Gastrocnemius medialis (tissue), 4 donors: ENCODE measurements around the gene KRT86. TPM values are rescaled to one million over a fixed set of nuclear protein-coding genes. Genes with fewer than 3 reads are reported as not detected.

Source experiments
- ATAC-seq, 2 donors: fragments of 150-250 bp; one replicate each; pipeline ENCODE4 v1.9.1; 2016
- DNase-seq, 2 donors: peaks; one replicate each; pipeline ENCODE4 v3.0.0-alpha.2; 2019
- H3K27ac ChIP-seq, 4 donors: fragments of 200-600 bp; sonication (generic); 1 replicate in 1 of 4; 2 replicates in 3 of 4; pipeline ENCODE4 v1.5.1; 2016 to 2018; ENCODE audit warnings: mild to moderate bottlenecking in 2 of 4, moderate library complexity in 1 of 4
- H3K27me3 ChIP-seq, 3 donors: fragments of 200-600 bp; sonication (generic) in 2 of 3; 1 replicate in 1 of 3; 2 replicates in 2 of 3; pipeline versions ENCODE4 v1.5.1 to v1.6.0; 2016 to 2019; ENCODE audit warnings: mild to moderate bottlenecking in 1 of 3, moderate library complexity in 1 of 3
- H3K36me3 ChIP-seq, 2 donors: fragments of 200-600 bp; sonication (generic) in 1 of 2; one replicate each; pipeline ENCODE4 v1.5.1; 2017 to 2018
- H3K4me1 ChIP-seq, 2 donors: fragments of 200-600 bp; sonication (generic) in 1 of 2; one replicate each; pipeline ENCODE4 v1.5.1; 2016 to 2017; ENCODE audit warnings: mild to moderate bottlenecking in 2 of 2
- H3K4me3 ChIP-seq, 4 donors: fragments of 200-600 bp; sonication (generic) in 3 of 4; 1 replicate in 1 of 4; 2 replicates in 3 of 4; pipeline ENCODE4 v1.5.1; 2016 to 2019; ENCODE audit warnings: mild to moderate bottlenecking in 2 of 4
- H3K9me3 ChIP-seq, 3 donors: fragments of 200-600 bp; sonication (generic) in 2 of 3; 1 replicate in 1 of 3; 2 replicates in 2 of 3; pipeline ENCODE4 v1.5.1; 2016 to 2019
- POLR2A ChIP-seq, 2 donors: fragments of 450-650 bp; IDR thresholded peaks; one replicate each; pipeline ENCODE4 v1.6.1; 2017; ENCODE audit warnings: antibody characterized with exemption in 2 of 2, mild to moderate bottlenecking in 2 of 2, moderate library complexity in 2 of 2
- in situ Hi-C, 4 donors: fragments of 200-750 bp; cut with MboI; loops; one replicate each; pipeline versions ENCODE4 v1.15.0 to v1.8.0; 2017; ENCODE audit warnings: low sequenced_read_pairs in 4 of 4
- intact Hi-C: fragments of 100-400 bp; cut with DNase I; formaldehyde crosslinking; loops from one replicate; pipeline ENCODE4 v1.15.1; 2023; ENCODE audit warnings: low total_unique reads
- total RNA-seq, 4 donors: library from RNA; depleted of rRNA; stranded (reverse); fragments of >200 nt; gene quantifications; one replicate each; pipeline versions ENCODE4 v1.1.0 to v1.2.3, GENCODE V29; 2016
- TF ChIP-seq, protein P1 (sequence below), 5 experiments: fragments of 450-650 bp in 3 of 5; fragments of 200-600 bp in 2 of 5; sonication (generic) in 2 of 5; IDR thresholded peaks in 4 of 5; conservative IDR thresholded peaks in 1 of 5; 1 replicate in 4 of 5; 2 replicates in 1 of 5; pipeline ENCODE4 v1.5.1; 2016 to 2019; ENCODE audit warnings: antibody characterized with exemption in 5 of 5, mild to moderate bottlenecking in 3 of 5, moderate library complexity in 3 of 5

KRT86 gene
- total RNA-seq, 4 donors from 2014 or later, result 0.24 TPM; not detected in 3

DNA sequence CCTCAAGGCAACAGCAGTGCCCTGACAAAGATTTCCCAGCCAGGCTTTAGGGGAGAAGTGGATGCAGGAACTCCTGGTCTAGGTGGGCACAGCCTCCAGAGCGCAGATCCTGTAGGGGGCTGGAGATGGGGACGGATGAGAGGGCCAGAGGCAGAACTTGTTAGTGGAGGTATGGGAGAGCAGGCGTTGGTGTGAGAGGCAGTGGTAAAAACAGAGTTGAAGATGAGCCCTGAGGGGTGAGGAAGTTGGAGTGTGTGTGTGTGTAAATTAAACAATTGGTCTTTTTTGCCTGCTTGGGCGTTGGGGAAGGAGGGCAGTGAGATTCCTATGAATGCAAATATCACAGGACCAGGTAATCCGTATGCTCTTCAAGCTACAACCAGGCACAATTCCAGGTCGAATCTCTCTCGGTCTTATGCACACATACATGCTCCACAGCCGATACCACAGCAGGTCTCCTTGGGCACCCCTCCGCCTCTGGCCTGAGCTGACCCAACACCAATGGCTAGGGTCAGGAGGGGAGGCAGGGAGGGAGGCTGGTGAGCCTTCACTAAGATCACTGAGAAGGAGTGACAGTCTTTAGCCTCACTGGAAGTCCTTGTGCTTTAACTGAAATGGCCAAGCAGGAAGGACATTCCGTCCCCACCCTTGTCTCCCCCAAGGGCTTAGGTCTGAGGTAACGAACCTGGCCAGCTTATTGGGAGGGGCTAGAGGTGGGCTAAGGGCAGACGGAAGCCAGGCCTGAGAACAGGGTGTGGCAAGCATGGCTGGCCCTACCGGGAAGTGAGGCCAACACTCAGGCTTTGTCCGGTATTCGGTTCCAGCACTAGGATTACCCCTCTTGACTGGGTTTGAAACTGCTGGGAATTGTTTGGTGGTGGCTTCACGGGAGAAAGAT is 42.9 kb upstream of the KRT86 start:
- Histone ChIP-seq H3K36me3 (no peaks in the 10 kb centered on the region), H3K27ac (no peak overlapping the region), H3K27me3 (peaks cover 17 to 20% (median 18%) of the 10 kb centered on the region in 3 donors), H3K9me3 (no peaks in the 10 kb centered on the region), H3K4me1 (peaks cover 0 to 9% of the 10 kb centered on the region in 2 donors), H3K4me3 (no peak overlapping the region)
- ATAC-seq (no peak), DNase-seq (no peak)
- intact Hi-C loops (no loop called here), in situ Hi-C loops (no loop called here)
- no peak for TF ChIP-seq POLR2A (IDR thresholded peaks at IDR 0.05)
- TF ChIP-seq, protein P1, sequence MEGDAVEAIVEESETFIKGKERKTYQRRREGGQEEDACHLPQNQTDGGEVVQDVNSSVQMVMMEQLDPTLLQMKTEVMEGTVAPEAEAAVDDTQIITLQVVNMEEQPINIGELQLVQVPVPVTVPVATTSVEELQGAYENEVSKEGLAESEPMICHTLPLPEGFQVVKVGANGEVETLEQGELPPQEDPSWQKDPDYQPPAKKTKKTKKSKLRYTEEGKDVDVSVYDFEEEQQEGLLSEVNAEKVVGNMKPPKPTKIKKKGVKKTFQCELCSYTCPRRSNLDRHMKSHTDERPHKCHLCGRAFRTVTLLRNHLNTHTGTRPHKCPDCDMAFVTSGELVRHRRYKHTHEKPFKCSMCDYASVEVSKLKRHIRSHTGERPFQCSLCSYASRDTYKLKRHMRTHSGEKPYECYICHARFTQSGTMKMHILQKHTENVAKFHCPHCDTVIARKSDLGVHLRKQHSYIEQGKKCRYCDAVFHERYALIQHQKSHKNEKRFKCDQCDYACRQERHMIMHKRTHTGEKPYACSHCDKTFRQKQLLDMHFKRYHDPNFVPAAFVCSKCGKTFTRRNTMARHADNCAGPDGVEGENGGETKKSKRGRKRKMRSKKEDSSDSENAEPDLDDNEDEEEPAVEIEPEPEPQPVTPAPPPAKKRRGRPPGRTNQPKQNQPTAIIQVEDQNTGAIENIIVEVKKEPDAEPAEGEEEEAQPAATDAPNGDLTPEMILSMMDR (IDR thresholded peaks at IDR 0.05 in 4 of 5, conservative IDR thresholded peaks at IDR 0.05 in 1 of 5), result no peak

DNA sequence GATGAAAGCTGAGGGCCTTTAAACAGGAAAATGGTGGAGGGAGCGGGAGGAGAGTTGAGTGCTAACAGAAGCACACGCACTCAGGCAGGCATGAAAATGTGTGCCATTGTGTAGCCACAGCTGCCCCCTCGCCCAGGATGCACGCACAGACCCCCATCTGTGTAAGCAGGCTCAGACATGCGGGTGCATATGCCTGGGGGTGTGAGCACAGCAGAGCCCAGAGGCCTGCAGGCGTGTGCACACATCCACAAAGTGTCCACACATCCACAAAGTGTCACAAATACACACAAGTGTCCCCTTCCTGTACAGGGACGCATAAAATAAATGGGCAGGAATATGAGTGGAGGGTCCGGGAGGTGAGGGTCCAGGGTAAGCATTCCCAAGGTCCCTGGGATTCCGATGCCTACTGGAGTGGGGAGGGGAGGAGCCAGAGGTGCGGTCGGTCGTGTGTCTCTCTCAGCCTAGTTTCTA is 42.2 kb upstream of the KRT86 start:
- DNase-seq (no peak), ATAC-seq (no peak)
- H3K36me3 ChIP-seq, result no peaks in the 10 kb centered on the region
- no peak overlapping the region for H3K4me3 ChIP-seq
- peaks cover 0 to 9% of the 10 kb centered on the region in 2 donors for H3K4me1 ChIP-seq
- no peak overlapping the region for H3K27ac ChIP-seq
- TF ChIP-seq POLR2A (IDR thresholded peaks at IDR 0.05), result no peak
- TF ChIP-seq, protein P1 (IDR thresholded peaks at IDR 0.05 in 4 of 5, conservative IDR thresholded peaks at IDR 0.05 in 1 of 5), result no peak
- H3K9me3 ChIP-seq, result no peaks in the 10 kb centered on the region
- in situ Hi-C loops (no loop called here), intact Hi-C loops (no loop called here)
- peaks cover 17 to 20% (median 18%) of the 10 kb centered on the region in 3 donors for H3K27me3 ChIP-seq

GRCh38 chr12:52232674-52233461 is 41.6 kb upstream of the KRT86 start, which contains the start of gene KRT7:
TSS of gene KRT7 (plus strand) at chr12:52233243. CDS start at chr12:52233297, 54 bp downstream.
- TF ChIP-seq POLR2A (IDR thresholded peaks at IDR 0.05), result no peak
- TF ChIP-seq, protein P1 (IDR thresholded peaks at IDR 0.05 in 4 of 5, conservative IDR thresholded peaks at IDR 0.05 in 1 of 5), result no peak
- H3K36me3 ChIP-seq, result no peaks in the 10 kb centered on the region
- H3K27ac ChIP-seq, result no peak within 1 kb of the TSS
- ATAC-seq (no peak), DNase-seq (no peak)
- intact Hi-C loops, result no loop called here
- no peaks in the 10 kb centered on the region for H3K9me3 ChIP-seq
- H3K27me3 ChIP-seq, result peaks cover 17 to 20% (median 18%) of the 10 kb centered on the region in 3 donors
- peaks cover 0 to 9% of the 10 kb centered on the region in 2 donors for H3K4me1 ChIP-seq
- in situ Hi-C loops, result no loop called here
- peak within 1 kb of the TSS in 1 of 4 donors; percentile 4 for H3K4me3 ChIP-seq

DNA sequence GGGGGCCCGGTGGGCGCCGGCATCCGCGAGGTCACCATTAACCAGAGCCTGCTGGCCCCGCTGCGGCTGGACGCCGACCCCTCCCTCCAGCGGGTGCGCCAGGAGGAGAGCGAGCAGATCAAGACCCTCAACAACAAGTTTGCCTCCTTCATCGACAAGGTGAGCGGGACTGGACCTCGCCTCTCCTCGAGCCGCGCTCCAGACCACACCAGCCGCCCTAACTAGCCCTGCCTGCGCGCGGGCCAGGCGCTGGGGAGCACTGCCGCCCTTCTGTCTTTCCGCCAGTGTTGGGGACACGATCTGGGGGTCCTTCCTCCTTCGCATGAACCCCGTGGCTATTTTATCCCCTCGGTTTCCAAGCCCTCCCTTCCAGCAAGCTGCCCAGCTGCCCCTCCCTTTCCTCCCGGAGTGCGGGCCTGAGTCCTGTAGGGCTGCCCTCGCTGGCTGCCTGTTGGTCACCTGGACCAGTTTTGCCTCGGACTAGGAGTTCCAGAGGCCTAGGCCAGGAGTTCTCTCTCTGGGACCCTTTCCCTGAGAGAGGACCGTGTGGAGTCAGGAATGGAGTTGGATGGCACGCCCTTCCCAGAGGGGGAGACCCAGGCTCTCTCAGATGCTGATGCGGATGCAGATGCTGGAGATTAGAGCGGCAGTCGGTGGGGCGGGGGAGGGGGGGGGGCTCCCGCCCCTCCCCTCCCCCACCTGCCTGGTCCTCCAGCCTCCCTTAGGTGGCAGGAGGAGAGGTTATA is 40.8 kb upstream of the KRT86 start:
- peaks cover 17 to 20% (median 18%) of the 10 kb centered on the region in 3 donors for H3K27me3 ChIP-seq
- in situ Hi-C loops (no loop called here), intact Hi-C loops (no loop called here)
- TF ChIP-seq POLR2A (IDR thresholded peaks at IDR 0.05), result no peak
- TF ChIP-seq, protein P1 (IDR thresholded peaks at IDR 0.05 in 4 of 5, conservative IDR thresholded peaks at IDR 0.05 in 1 of 5), result no peak
- ATAC-seq, result no peak
- no peak for DNase-seq
- H3K4me3 ChIP-seq, result peak overlapping the region in 1 of 4 donors; percentile 4
- H3K36me3 ChIP-seq, result no peaks in the 10 kb centered on the region
- no peaks in the 10 kb centered on the region for H3K9me3 ChIP-seq
- peaks cover 0 to 9% of the 10 kb centered on the region in 2 donors for H3K4me1 ChIP-seq
- H3K27ac ChIP-seq, result no peak overlapping the region
